ENCODE measurements around the gene SULT1A1. TPM values are rescaled to one million over a fixed set of nuclear protein-coding genes. Genes with fewer than 3 reads are reported as not detected.
"Not testable (repeated sequence)": the region's sequence is repeated elsewhere in the genome, so short reads cannot be mapped to it uniquely, and the experiment has no call there.

Gene SULT1A1
- total RNA-seq, 1 experiment from 2014 or later = 5.3 TPM

GRCh38 chr16:28596115-28596630 is 13.7 kb downstream of the SULT1A1 start:
- TF ChIP-seq CTCF (IDR thresholded peaks at IDR 0.05; ENCODE audit: unreplicated experiment) = no peak
- Mint-ChIP-seq H3K4me3 (ENCODE audit: unreplicated experiment) (no peak overlapping the region), H3K27me3 (ENCODE audit: insufficient read depth, unreplicated experiment) (no peaks in the 10 kb centered on the region), H3K4me1 (ENCODE audit: insufficient read depth, unreplicated experiment) (peaks cover 4% of the 10 kb centered on the region), H3K36me3 (ENCODE audit: insufficient read depth, unreplicated experiment) (peaks cover 2% of the 10 kb centered on the region), H3K27ac (ENCODE audit: low read depth, unreplicated experiment) (no peak overlapping the region), H3K9me3 (ENCODE audit: unreplicated experiment) (no peaks in the 10 kb centered on the region)
- intact Hi-C loops (cut with micrococcal nuclease) = no loop called here
- no TSS peak for BruUV-seq (replicated peaks)
- no peak for DNase-seq (ENCODE audit: unreplicated experiment)
- POLR2A ChIA-PET = no interaction called here
- CTCF ChIA-PET = interaction anchor here (0.7 to 1.3 kb wide), 3 partner anchors 10 to 30 kb away, joined by 3 to 5 read pairs (median 4); no protein-coding TSS in a partner anchor

- CTCF ChIA-PET = interaction anchor here (0.7 to 1.0 kb wide), 4 partner anchors 21 to 281 kb away, joined by 3 to 5 read pairs (median 3); no protein-coding TSS in a partner anchor
- BruUV-seq (replicated peaks); intact Hi-C loops (cut with micrococcal nuclease); H3K27me3 Mint-ChIP-seq (ENCODE audit: insufficient read depth, unreplicated experiment); H3K4me1 Mint-ChIP-seq (ENCODE audit: insufficient read depth, unreplicated experiment); H3K9me3 Mint-ChIP-seq (ENCODE audit: unreplicated experiment); H3K27ac Mint-ChIP-seq (ENCODE audit: low read depth, unreplicated experiment); DNase-seq (ENCODE audit: unreplicated experiment); H3K36me3 Mint-ChIP-seq (ENCODE audit: insufficient read depth, unreplicated experiment); H3K4me3 Mint-ChIP-seq (ENCODE audit: unreplicated experiment): not testable (repeated sequence)
- POLR2A ChIA-PET = interaction anchor here (0.6 kb wide), 1 partner anchor 294 kb away, joined by 3 read pairs; no protein-coding TSS in a partner anchor
Observed at GRCh38 chr16:28595451-28595850, 14.4 kb downstream of the SULT1A1 start.

GRCh38 chr16:28592979-28593553 is 16.8 kb downstream of the SULT1A1 start:
- no peak for TF ChIP-seq CTCF (IDR thresholded peaks at IDR 0.05; ENCODE audit: unreplicated experiment)
- intact Hi-C loops (cut with micrococcal nuclease) = no loop called here
- Mint-ChIP-seq H3K27me3 (ENCODE audit: insufficient read depth, unreplicated experiment) (no peaks in the 10 kb centered on the region), H3K4me3 (ENCODE audit: unreplicated experiment) (no peak overlapping the region), H3K36me3 (ENCODE audit: insufficient read depth, unreplicated experiment) (peaks cover 14% of the 10 kb centered on the region), H3K4me1 (ENCODE audit: insufficient read depth, unreplicated experiment) (peaks cover 4% of the 10 kb centered on the region), H3K27ac (ENCODE audit: low read depth, unreplicated experiment) (no peak overlapping the region), H3K9me3 (ENCODE audit: unreplicated experiment) (no peaks in the 10 kb centered on the region)
- POLR2A ChIA-PET = interaction anchor here (0.5 to 1.4 kb wide), 3 partner anchors 14 to 270 kb away, joined by 3 to 4 read pairs (median 3); no protein-coding TSS in a partner anchor
- BruUV-seq (replicated peaks) = no TSS peak
- no peak for DNase-seq (ENCODE audit: unreplicated experiment)
- CTCF ChIA-PET = interaction anchor here (2.0 kb wide), 1 partner anchor 24 kb away, joined by 6 read pairs; no protein-coding TSS in a partner anchor

GRCh38 chr16:28592511-28592910 is 17.3 kb downstream of the SULT1A1 start:
- Mint-ChIP-seq H3K27me3 (ENCODE audit: insufficient read depth, unreplicated experiment) (no peaks in the 10 kb centered on the region), H3K4me3 (ENCODE audit: unreplicated experiment) (no peak overlapping the region), H3K9me3 (ENCODE audit: unreplicated experiment) (no peaks in the 10 kb centered on the region), H3K4me1 (ENCODE audit: insufficient read depth, unreplicated experiment) (peaks cover 5% of the 10 kb centered on the region), H3K36me3 (ENCODE audit: insufficient read depth, unreplicated experiment) (peaks cover 14% of the 10 kb centered on the region), H3K27ac (ENCODE audit: low read depth, unreplicated experiment) (no peak overlapping the region)
- intact Hi-C loops (cut with micrococcal nuclease) = no loop called here
- ChIA-PET CTCF (interaction anchor here (2.0 kb wide), 1 partner anchor 24 kb away, joined by 6 read pairs; no protein-coding TSS in a partner anchor), POLR2A (interaction anchor here (1.2 to 1.4 kb wide), 2 partner anchors 12 to 14 kb away, joined by 4 read pairs; no protein-coding TSS in a partner anchor)
- DNase-seq (ENCODE audit: unreplicated experiment) = no peak
- BruUV-seq (replicated peaks) = no TSS peak
- TF ChIP-seq CTCF (IDR thresholded peaks at IDR 0.05; ENCODE audit: unreplicated experiment) = no peak

Data from MCF 10A (cell line).